GM12878 (cell line): ENCODE measurements around the gene ARMC3. TPM values are rescaled to one million over a fixed set of nuclear protein-coding genes. Genes with fewer than 3 reads are reported as not detected.
"Not testable (repeated sequence)": the region's sequence is repeated elsewhere in the genome, so short reads cannot be mapped to it uniquely, and the experiment has no call there.

Experiments
- ATAC-seq: fragments of 200-7000 bp; cut with Tn5 transposase; 3 replicates; pipeline ENCODE4 v1.9.1; 2020; ENCODE audit warnings: mild to moderate bottlenecking, moderate library complexity
- BruUV-seq: library from RNA; stranded (reverse); fragments of 400-500 nt; replicated peaks from 2 replicates; lab custom pipeline; 2021; lab: Mats Ljungman, UMichigan
- CTCF ChIA-PET: fragments of 300-600 bp; sonication (Branson Sonifier 250); formaldehyde crosslinking; extraction: SDS; loops from one replicate; lab custom pipeline; 2021; ENCODE audit warnings: inconsistent platforms; lab: Yijun Ruan, JAX
- POLR2A ChIA-PET: fragments of 350-600 bp; formaldehyde crosslinking; extraction: SDS; loops from one replicate; lab custom pipeline; 2021; ENCODE audit warnings: inconsistent platforms; lab: Charles Lee
- RAD21 ChIA-PET: fragments of 300-600 bp; sonication (Branson Sonifier 250); formaldehyde crosslinking; loops from one replicate; lab custom pipeline; 2023; ENCODE audit warnings: antibody characterized with exemption; ENCODE audit not compliant: unreplicated experiment; lab: Charles Lee
- SMC1A ChIA-PET: fragments of 300-600 bp; sonication (Branson Sonifier 250); formaldehyde crosslinking; loops from one replicate; lab custom pipeline; 2023; ENCODE audit not compliant: unreplicated experiment, uncharacterized antibody; lab: Charles Lee
- DNase-seq: peaks from one replicate; pipeline ENCODE4 v3.0.0-alpha.2; 2011; ENCODE audit warnings: low read depth, low spot score
- FAIRE-seq: peaks from 3 replicates; lab custom pipeline; 2011; peaks lifted over from hg19 to GRCh38; lab: Jason Lieb, UNC
- H2AFZ ChIP-seq: 2 replicates; pipeline ENCODE4 v1.6.0; 2011; ENCODE audit warnings: low read depth, low read length, control low read depth; ENCODE audit not compliant: control insufficient read depth
- H3K27ac ChIP-seq: 2 replicates; pipeline ENCODE4 v1.5.1; 2011; ENCODE audit warnings: control low read depth; ENCODE audit not compliant: control insufficient read depth, insufficient read depth
- H3K27me3 ChIP-seq, 2 experiments: replicated peaks in 1 of 2; 2 replicates each; pipeline versions ENCODE4 v1.6.0 to v1.6.1; 2011; ENCODE audit warnings: low read length in 1 of 2; ENCODE audit not compliant: control insufficient read depth in 2 of 2, insufficient read depth in 2 of 2
- H3K36me3 ChIP-seq, 2 experiments: 2 replicates each; pipeline ENCODE4 v1.5.1; 2011; ENCODE audit warnings: low read length in 1 of 2; ENCODE audit not compliant: control insufficient read depth in 2 of 2, insufficient read depth in 2 of 2
- H3K4me1 ChIP-seq: 2 replicates; pipeline ENCODE4 v1.6.1; 2011; ENCODE audit warnings: mild to moderate bottlenecking, low read length, moderate library complexity, mixed read lengths; ENCODE audit not compliant: control insufficient read depth, insufficient read depth
- H3K4me2 ChIP-seq: 2 replicates; pipeline ENCODE4 v1.6.0; 2011; ENCODE audit warnings: control low read depth; ENCODE audit not compliant: control insufficient read depth, insufficient read depth
- H3K4me3 ChIP-seq: fragments of 200-600 bp; sonication (generic); 2 replicates; pipeline ENCODE4 v1.5.1; 2016
- H3K79me2 ChIP-seq: 2 replicates; pipeline ENCODE4 v1.6.0; 2011; ENCODE audit warnings: low read length; ENCODE audit not compliant: control insufficient read depth, insufficient read depth
- H3K9ac ChIP-seq: 2 replicates; pipeline ENCODE4 v1.8.0; 2011; ENCODE audit warnings: low read length, control low read depth, mixed read lengths; ENCODE audit not compliant: control insufficient read depth, insufficient read depth
- H3K9me3 ChIP-seq: replicated peaks from 3 replicates; pipeline ENCODE4 v1.5.1; 2011; ENCODE audit warnings: mild to moderate bottlenecking, low read length; ENCODE audit not compliant: control insufficient read depth, insufficient read depth
- H4K20me1 ChIP-seq: 2 replicates; pipeline ENCODE4 v1.6.0; 2011; ENCODE audit not compliant: control insufficient read depth, insufficient read depth
- ASH2L ChIP-seq: fragments of 300-600, 200-600 bp; sonication (generic); IDR thresholded peaks from 2 replicates; pipeline ENCODE4 v1.6.1; 2017; ENCODE audit warnings: low read depth, mild to moderate bottlenecking, borderline replicate concordance
- CUX1 ChIP-seq: IDR thresholded peaks from 2 replicates; pipeline ENCODE4 v1.6.1; 2012; ENCODE audit warnings: improper control_type of control experiment, low read depth, low read length; ENCODE audit not compliant: insufficient replicate concordance
- DPF2 ChIP-seq: fragments of 450-650 bp; IDR thresholded peaks from 2 replicates; pipeline ENCODE4 v1.6.1; 2017; ENCODE audit warnings: mild to moderate bottlenecking
- IRF5 ChIP-seq: fragments of 450-650 bp; IDR thresholded peaks from 2 replicates; pipeline ENCODE4 v1.6.1; 2017; ENCODE audit warnings: borderline replicate concordance
- RELA ChIP-seq: fragments of 450-650 bp; IDR thresholded peaks from 2 replicates; pipeline ENCODE4 v1.8.0; 2014; ENCODE audit warnings: borderline replicate concordance; ENCODE audit not compliant: partially characterized antibody
- TCF3 ChIP-seq: IDR thresholded peaks from 2 replicates; pipeline ENCODE4 v1.6.1; 2012; ENCODE audit warnings: low read depth, mild to moderate bottlenecking, low read length, borderline replicate concordance; ENCODE audit not compliant: insufficient read depth
- USF2 ChIP-seq: IDR thresholded peaks from 2 replicates; pipeline ENCODE4 v1.6.1; 2011; ENCODE audit warnings: low read depth, low read length, improper control_type of control experiment, borderline replicate concordance
- ZNF384 ChIP-seq: IDR thresholded peaks from 2 replicates; pipeline ENCODE4 v1.6.1; 2012; ENCODE audit warnings: low read depth, mild to moderate bottlenecking, low read length, improper control_type of control experiment, borderline replicate concordance
- WGBS: methylation state at CpG from one replicate; pipeline ENCODE4 v1.1.6; 2016; ENCODE audit warnings: low lambda C conversion rate; ENCODE audit not compliant: insufficient replicate concordance, insufficient coverage; ENCODE audit errors: missing lambda C conversion rate; 5-methylcytosine and 5-hydroxymethylcytosine counted together
- in situ Hi-C: fragments of 300-500 bp; cut with MboI; formaldehyde crosslinking; loops from 9 replicates; pipeline ENCODE4 v1.14.3; 2018; ENCODE audit warnings: mixed read lengths
- intact Hi-C: fragments of 100-400 bp; cut with micrococcal nuclease; formaldehyde crosslinking; loops from one replicate; pipeline ENCODE4 v1.14.2; 2022; ENCODE audit not compliant: unreplicated experiment
- polyA plus RNA-seq, 11 experiments: library from polyadenylated mRNA; depleted of rRNA in 4 of 11; unstranded in 6 of 11; stranded (reverse) in 5 of 11; fragments of >200 nt; fragmentation: Nextera tagmentation in 4 of 11; fragmentation: Illumina TruSeq in 1 of 11; extraction: Ambion mirVana in 4 of 11; extraction: Trizol in 1 of 11; gene quantifications; 1 replicate in 1 of 11; 2 replicates in 10 of 11; pipeline versions ENCODE4 v1.2.1 to v1.2.3, GENCODE V29; 2011 to 2016; ENCODE audit warnings: inconsistent platforms in 2 of 11, missing spikeins in 2 of 11, low read depth in 1 of 11
- total RNA-seq, 4 experiments: library from RNA; depleted of rRNA in 3 of 4; stranded (reverse); fragments of >200 nt in 3 of 4; fragmentation: Illumina TruSeq in 1 of 4; extraction: Trizol in 1 of 4; gene quantifications; 2 replicates each; pipeline versions ENCODE4 v1.2.1 to v1.2.3, GENCODE V29; 2013 to 2021

The ARMC3 gene
- total and polyA plus RNA-seq, 10 of the 15 experiments (the other 5 are each of a cell fraction or from before 2014, with no cell fraction given): 0.01 to 0.06 TPM; not detected in 8

- no peak for TF ChIP-seq IRF5
- TF ChIP-seq CUX1: no peak
- no peak for TF ChIP-seq DPF2
- no peak for TF ChIP-seq ZNF384
- TF ChIP-seq USF2: no peak
- no peak for TF ChIP-seq TCF3
- TF ChIP-seq ASH2L: no peak
- no peak for TF ChIP-seq RELA
- TF ChIP-seq, all 136 proteins: peak for 3
These were observed 143.0 kb downstream of the ARMC3 start (continued) for GRCh38 chr10:23070913-23071218.

GRCh38 chr10:23072593-23072992 is 144.7 kb downstream of the ARMC3 start:
- ATAC-seq, H3K9ac ChIP-seq, H3K27me3 ChIP-seq, H4K20me1 ChIP-seq, H3K9me3 ChIP-seq, DNase-seq, CTCF ChIA-PET, H3K4me2 ChIP-seq, H2AFZ ChIP-seq, SMC1A ChIA-PET, FAIRE-seq, H3K79me2 ChIP-seq, H3K4me3 ChIP-seq, POLR2A ChIA-PET, RAD21 ChIA-PET, H3K27ac ChIP-seq, BruUV-seq, in situ Hi-C loops, H3K36me3 ChIP-seq: not testable (repeated sequence)
- intact Hi-C loops: loop anchor here (10.0 kb wide), 1 partner anchor 368 kb away; no protein-coding TSS in a partner anchor
- 100% methylated on average over 3 of the region's 3 CpGs for WGBS
- H3K4me1 ChIP-seq: peaks cover 28% of the 10 kb centered on the region
